Measurements from ENCODE around the gene PSEN1.

- TF ChIP-seq CTCF (IDR thresholded peaks at IDR 0.05) (no peak), POLR2A (IDR thresholded peaks at IDR 0.05) (no peak)
These were observed 53.3 kb downstream of the PSEN1 start for GRCh38 chr14:73189651-73190050.

All from ovary (tissue), 3 donors.